GM19025 (cell line): ENCODE results near the gene CCDC93.

Experiments used
- ATAC-seq: cut with Tn5 transposase; IDR thresholded peaks from one replicate; pipeline ENCODE4 v1.9.1; 2021; ENCODE audit warnings: mild to moderate bottlenecking, low read depth, moderate library complexity; ENCODE audit not compliant: unreplicated experiment

Gene CCDC93

DNA sequence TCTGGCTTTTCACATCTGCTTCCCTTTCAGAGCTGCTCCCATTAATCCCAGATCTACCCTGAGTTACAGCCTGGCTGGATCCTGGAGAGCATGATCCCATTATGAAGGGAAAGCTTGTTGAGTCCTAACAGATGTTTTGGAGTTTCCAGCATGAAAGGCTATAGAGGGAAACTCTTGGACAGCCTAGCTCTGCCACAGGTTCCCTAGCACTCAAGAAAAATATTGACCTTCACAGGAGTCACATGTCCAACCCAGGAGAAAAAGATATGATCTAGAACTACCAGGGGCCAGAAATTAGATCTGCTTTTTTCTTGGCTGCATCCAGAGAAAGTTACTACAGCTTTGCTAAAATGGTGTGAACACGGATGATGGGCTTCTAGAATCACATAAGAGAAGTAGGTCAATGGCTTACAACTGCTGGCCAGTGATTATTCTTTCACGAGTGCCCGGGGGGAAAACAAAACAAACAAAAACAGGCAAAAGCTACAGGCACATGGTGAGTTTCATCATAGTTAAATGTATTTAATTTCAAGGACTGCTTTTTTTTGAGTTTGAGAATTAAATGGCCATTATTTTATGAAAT, 15.9 kb downstream of the CCDC93 start:
- ATAC-seq = no peak

GRCh38 chr2:117996525-117996924, 17.3 kb downstream of the CCDC93 start:
- ATAC-seq = no peak

- ATAC-seq = no peak
Observed at GRCh38 chr2:117994729-117995128, 19.1 kb downstream of the CCDC93 start.

DNA sequence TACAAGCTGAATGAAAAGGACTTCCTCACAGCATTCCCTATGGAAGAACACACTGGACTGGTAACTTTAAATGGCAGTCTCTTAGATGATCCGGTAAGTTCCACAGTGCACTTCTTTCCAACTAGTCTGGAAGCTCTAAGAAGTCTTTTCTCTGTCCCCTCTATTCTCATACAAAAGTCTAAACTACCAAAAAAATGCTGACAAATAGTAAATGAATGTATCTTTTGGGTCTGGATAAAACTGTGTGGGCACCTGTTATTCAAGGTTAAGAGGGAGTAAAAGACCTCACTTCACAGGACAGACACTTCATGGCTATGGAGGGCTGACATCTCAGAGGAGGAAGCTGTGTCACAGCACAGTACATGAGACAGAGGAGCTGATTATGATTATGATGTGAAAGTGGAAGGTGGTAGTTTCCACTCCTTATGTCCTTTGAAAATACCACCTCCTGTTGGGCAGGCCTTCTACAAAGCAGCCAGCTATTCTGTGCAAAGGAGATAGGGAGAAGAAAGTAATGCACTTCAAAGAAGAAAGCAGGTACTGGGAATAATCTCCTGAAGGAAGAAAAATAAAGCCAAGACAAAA, 23.9 kb downstream of the CCDC93 start:
- no peak for ATAC-seq

GRCh38 chr2:117987121-117987520, 26.7 kb downstream of the CCDC93 start:
- no peak for ATAC-seq

DNA sequence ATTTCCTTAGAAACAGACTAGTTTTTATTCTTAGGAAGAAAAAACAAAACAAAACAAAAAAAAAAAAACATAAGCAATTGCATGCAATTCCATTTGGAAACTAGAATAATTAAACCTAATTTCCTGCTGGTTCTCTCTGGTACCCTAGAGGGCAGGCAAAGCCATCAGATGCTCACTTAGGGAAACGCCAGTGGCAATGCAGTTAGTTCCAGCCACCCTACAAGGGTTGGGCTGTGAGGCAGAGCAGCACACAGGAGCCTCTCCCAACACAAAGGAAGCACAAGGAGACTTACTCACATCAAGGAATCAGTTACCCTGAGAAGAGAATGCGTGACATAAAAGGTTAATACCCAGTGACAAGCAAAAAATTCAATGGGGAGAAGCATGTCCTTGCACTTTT, 28.8 kb downstream of the CCDC93 start:
- no peak for ATAC-seq

DNA sequence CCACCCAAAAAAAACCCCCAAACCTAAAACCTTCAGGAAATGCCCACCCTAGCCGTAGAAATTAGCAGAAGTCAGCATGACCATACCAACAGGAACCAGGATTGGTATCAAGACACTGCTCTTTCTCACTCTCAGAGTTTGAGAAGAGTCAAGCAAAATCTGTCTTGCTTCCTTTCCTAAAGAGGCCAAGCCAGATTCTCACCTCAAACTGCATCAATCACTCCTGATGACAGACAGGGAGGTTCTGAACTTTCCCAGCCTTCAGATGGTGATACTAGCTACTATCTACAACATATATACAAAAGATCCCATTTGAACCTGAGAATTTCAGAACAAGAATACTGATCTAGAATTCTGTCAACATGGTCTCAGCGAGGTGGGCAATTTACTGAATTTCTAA, 29.7 kb downstream of the CCDC93 start:
- no peak for ATAC-seq

- ATAC-seq = no peak
Observed at GRCh38 chr2:117983040-117983439, 30.8 kb downstream of the CCDC93 start.

DNA sequence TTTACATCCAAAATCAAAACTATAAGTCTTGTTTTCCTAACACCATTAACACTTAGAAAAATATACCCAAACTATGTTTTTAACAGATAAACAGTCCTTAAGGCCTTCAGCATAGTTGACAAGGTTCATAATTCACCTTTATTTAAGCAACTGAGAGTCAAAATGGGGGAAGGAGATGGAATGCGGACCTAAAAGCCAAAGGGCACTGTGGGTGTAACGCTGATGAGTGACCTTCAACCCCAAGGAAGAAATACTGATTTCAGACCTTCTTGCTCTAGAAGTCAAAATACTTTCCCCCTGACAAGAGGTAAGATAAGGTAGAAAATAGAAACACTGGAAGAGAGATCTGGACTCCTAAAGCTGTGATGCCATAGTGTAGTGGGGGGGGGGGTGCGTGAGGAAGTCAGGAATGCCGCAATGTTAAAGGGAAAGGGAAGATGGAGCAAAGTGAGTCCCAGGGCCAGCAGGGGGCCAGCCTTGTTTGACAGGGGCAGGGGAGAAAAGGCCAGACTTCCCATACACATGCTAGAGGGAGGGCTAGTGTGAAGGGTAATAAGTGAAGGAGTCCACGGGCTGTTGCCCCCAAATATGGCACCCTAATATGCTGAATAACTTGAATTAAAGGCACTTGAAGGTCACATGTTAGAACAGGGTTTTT, 31.4 kb downstream of the CCDC93 start:
- no peak for ATAC-seq

DNA sequence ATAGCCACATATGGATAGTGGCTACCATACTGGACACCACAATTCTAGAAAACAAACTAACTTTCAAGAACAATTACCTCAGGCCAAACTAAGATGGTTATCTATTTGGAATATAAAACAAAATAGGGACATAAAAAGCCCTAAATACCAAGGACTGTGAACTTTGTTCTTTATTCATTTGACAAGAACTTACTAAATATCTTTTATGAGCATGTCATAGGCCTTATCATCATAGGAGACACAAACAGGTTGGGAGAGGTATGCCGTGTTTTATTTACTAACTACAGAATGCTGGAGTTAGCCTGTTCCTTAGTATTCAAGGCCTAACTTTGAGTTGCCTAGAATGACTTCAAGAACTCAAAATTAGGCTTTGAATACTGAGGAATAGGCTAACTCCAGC, 32.1 kb downstream of the CCDC93 start:
- no peak for ATAC-seq

DNA sequence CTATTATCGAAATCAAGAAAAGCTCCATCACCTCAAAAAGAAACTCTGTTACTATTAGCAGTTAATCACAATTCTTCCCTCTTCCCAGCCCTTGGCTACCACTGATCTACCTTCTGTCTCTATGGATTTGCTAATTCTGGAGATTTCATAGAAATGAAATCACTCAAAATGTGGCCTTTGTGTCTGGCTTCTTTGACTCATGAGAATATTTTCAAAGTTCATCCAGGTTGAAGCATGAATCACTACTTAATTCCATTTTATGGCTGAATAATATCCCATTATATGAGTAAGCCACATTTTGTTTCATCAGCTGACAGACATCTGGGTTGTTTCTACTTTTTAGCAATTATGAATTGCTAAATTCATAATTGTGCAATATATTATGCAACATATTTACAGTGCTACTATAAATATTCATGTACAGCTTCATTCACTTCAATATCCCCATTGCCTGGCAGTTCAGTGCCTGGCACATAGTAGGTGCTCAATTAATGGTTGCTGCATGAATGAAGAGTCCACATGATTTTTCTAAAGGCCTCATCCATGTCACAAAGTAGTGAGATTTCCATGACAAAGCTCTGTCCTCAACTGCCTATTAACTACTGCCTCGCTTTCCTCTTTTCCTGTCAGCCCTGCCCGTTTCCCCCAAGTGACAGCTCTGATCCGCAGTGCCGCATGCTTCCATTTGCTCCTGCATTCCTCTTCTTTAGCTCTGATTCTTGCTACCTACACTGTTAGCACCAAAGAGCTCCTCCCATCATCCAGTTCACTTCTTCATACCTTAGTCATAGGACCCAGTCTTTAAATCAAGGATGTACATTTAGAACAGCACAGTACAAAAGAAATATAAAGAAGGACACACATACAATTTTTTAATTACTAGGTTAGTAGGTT, 32.8 kb downstream of the CCDC93 start:
- ATAC-seq = no peak

DNA sequence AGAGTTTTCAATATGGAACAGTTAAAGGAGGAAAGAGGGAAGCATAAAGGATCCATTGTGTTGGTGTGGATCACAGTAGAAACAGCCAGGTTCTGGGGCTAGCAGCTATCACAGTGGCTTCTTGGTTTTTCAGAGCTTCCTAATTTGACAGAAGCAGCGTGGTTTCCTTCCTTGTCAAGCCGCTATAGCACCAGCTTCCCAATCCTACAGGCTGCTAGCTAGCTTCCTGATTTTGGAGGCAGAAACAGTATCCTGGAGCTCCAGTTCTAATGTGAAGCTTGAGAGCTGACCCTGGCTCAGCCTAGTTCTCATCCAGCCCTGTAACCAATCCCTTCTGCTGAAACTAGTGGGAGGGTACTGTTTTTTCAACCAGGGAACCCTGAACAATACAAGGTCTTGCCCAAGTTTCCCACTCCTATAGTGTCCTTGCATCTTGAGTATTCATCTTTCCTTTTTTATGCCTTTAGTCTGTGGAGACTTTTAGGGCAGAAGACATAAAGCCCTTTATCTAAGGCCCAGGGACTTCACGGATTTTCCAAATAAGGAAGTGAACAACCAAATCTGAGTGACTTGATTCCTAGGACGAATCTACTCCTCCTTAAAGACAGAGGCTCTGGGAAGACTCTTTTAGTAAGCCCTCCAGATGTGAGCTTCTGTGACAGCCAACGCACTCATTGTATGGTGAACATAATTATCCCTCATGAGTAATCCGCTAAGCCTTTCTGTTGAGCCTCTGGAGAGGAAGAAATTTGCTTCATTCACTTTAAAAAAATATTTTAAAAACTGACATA, 33.8 kb downstream of the CCDC93 start:
- no peak for ATAC-seq

DNA sequence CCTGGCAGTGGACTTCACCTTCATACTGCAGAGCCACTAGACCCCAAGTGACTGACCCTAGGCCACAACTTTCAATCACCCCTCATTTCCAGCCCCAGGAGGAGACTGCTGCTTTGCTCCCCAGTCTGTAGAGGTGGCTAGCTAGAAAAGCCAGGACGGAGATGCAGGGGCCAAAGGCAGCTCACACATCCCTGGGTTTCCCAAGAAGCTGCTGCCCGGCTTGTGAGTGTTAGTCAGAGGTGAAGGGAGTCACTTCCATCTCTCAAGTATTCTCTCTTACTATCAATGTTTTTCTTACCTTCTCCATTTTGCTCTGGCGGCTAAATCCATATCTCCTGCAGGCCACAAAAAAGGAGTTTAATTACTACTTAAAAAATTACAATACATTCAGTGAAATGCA, 36.2 kb downstream of the CCDC93 start:
- ATAC-seq = no peak

DNA sequence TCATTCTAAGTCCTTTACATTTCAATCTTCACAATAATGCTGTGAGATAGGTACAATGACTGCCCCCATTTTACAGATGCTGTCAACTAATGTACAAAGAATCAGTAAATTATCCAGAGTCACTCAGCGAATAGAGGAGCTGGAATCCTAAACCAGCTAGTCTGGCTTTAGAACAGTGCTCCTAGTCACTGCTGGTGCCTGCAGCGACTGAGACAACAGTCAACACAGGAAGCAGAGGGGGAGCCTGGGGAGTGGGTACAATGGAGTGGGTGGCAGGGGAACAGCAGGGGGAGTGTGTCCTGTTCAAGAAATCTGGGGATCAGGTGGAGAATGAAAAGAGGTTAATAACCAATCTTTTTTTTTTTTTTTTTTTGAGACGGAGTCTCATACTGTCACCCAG, 37.3 kb downstream of the CCDC93 start:
- ATAC-seq = no peak

- no peak for ATAC-seq
Observed at GRCh38 chr2:117973498-117974082, 40.3 kb downstream of the CCDC93 start.

- ATAC-seq = no peak
Observed at GRCh38 chr2:117972476-117973123, 41.3 kb downstream of the CCDC93 start.

DNA sequence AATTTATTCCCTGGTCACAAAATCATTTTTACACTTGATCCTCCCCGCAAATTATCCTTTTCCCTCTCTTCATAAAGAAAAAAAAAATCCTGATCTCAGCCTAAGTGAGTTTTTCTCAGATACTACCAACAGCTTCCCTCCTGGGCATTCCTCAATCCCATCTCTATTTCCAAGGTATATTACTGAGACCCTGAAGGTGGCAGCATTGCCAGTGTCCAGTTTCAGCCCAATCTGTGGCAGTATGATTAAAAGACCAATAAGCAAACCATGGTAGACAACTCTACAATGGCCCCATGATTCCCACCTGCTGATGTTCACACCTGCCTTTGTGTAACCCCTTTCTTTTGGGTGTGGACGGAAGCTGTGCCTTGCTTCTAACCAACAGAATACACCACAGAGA, 45.1 kb downstream of the CCDC93 start:
- ATAC-seq = no peak

GRCh38 chr2:117967977-117968718, 45.7 kb downstream of the CCDC93 start:
- no peak for ATAC-seq

- ATAC-seq = no peak
Observed at GRCh38 chr2:117963446-117963845, 50.4 kb downstream of the CCDC93 start.
